H1 (cell line): ENCODE data around the gene SPTBN1. TPM values are rescaled to one million over a fixed set of nuclear protein-coding genes. Genes with fewer than 3 reads are reported as not detected.

ENCODE experiments used
- CTCF ChIA-PET: fragments of 300-600 bp; sonication (Branson Sonifier 250); formaldehyde crosslinking; loops from one replicate; lab custom pipeline; 2021; ENCODE audit not compliant: partially characterized antibody; lab: Charles Lee
- POLR2A ChIA-PET: fragments of 300-600 bp; sonication (Branson Sonifier 250); formaldehyde crosslinking; loops from one replicate; lab custom pipeline; 2021; ENCODE audit warnings: inconsistent platforms; ENCODE audit not compliant: partially characterized antibody; lab: Charles Lee
- DNase-seq, 2 experiments: peaks; one replicate each; pipeline versions ENCODE4 v3.0.0 to v3.0.0-alpha.2; 2010 to 2022; ENCODE audit warnings: low spot score in 2 of 2, low read depth in 1 of 2, mixed read lengths in 1 of 2
- FAIRE-seq: peaks from 2 replicates; lab custom pipeline; 2011; peaks lifted over from hg19 to GRCh38; lab: Jason Lieb, UNC
- H2AFZ ChIP-seq: 2 replicates; pipeline ENCODE4 v1.8.1; 2012; ENCODE audit warnings: low read length, inconsistent platforms
- H2AK5ac ChIP-seq: 2 replicates; pipeline ENCODE4 v1.6.1; 2013; ENCODE audit warnings: low read depth, low read length
- H2BK120ac ChIP-seq: replicated peaks from 2 replicates; pipeline ENCODE3; 2013; ENCODE audit warnings: low read depth, low read length, inconsistent platforms
- H2BK12ac ChIP-seq: 2 replicates; pipeline ENCODE4 v1.6.1; 2013; ENCODE audit warnings: low read depth, low read length
- H2BK15ac ChIP-seq: 2 replicates; pipeline ENCODE4 v1.6.1; 2013; ENCODE audit warnings: low read length
- H2BK20ac ChIP-seq: 2 replicates; pipeline ENCODE4 v1.6.1; 2013; ENCODE audit warnings: low read length
- H2BK5ac ChIP-seq: 2 replicates; pipeline ENCODE4 v1.6.1; 2013; ENCODE audit warnings: low read depth, low read length
- H3K14ac ChIP-seq: 2 replicates; pipeline ENCODE4 v1.6.1; 2013; ENCODE audit warnings: inconsistent platforms; ENCODE audit not compliant: insufficient read length
- H3K18ac ChIP-seq: 2 replicates; pipeline ENCODE4 v1.6.1; 2013; ENCODE audit warnings: low read length; ENCODE audit errors: extremely low read depth
- H3K23ac ChIP-seq: 2 replicates; pipeline ENCODE4 v1.6.1; 2013; ENCODE audit warnings: inconsistent platforms; ENCODE audit not compliant: insufficient read length
- H3K23me2 ChIP-seq: 2 replicates; pipeline ENCODE4 v1.6.1; 2013; ENCODE audit warnings: low read depth, low read length
- H3K27ac ChIP-seq: 2 replicates; pipeline ENCODE4 v1.6.1; 2011; ENCODE audit warnings: low read depth, low read length, inconsistent platforms
- H3K27me3 ChIP-seq, 4 experiments: replicated peaks in 1 of 4; 1 replicate in 1 of 4; 2 replicates in 3 of 4; pipeline versions ENCODE4 v1.6.1 to v1.8.1; 2011 to 2013; ENCODE audit warnings: low read length in 3 of 4, mild to moderate bottlenecking in 3 of 4, inconsistent platforms in 2 of 4, mixed read lengths in 2 of 4, moderate library complexity in 1 of 4; ENCODE audit not compliant: control insufficient read depth in 3 of 4, insufficient read depth in 3 of 4; ENCODE audit errors: extremely low read depth in 1 of 4
- H3K36me3 ChIP-seq, 4 experiments: 2 replicates each; pipeline versions ENCODE4 v1.6.1 to v1.8.1; 2011 to 2013; ENCODE audit warnings: mild to moderate bottlenecking in 4 of 4, low read length in 3 of 4, moderate library complexity in 2 of 4, control low read depth in 1 of 4, inconsistent platforms in 1 of 4; ENCODE audit not compliant: insufficient read depth in 4 of 4, control insufficient read depth in 2 of 4
- H3K4ac ChIP-seq: replicated peaks from 2 replicates; pipeline ENCODE3; 2013; ENCODE audit warnings: low read length, low read depth, mixed read lengths, inconsistent platforms; ENCODE audit not compliant: insufficient read length
- H3K4me1 ChIP-seq, 4 experiments: replicated peaks in 1 of 4; 1 replicate in 1 of 4; 2 replicates in 3 of 4; pipeline versions ENCODE4 v1.6.1 to v1.8.1; 2011 to 2013; ENCODE audit warnings: low read length in 3 of 4, inconsistent platforms in 2 of 4, mixed read lengths in 1 of 4; ENCODE audit not compliant: insufficient read depth in 4 of 4, control insufficient read depth in 3 of 4
- H3K4me2 ChIP-seq, 2 experiments: 2 replicates each; pipeline versions ENCODE4 v1.6.1 to v1.8.1; 2011 to 2013; ENCODE audit warnings: low read depth in 2 of 2, low read length in 2 of 2, control low read depth in 1 of 2, inconsistent platforms in 1 of 2, mild to moderate bottlenecking in 1 of 2; ENCODE audit not compliant: insufficient read depth in 1 of 2
- H3K4me3 ChIP-seq, 4 experiments: fragments of 200-600, 300-600 bp in 1 of 4; sonication (generic), shearing (Covaris generic), sonication (Bioruptor Twin) in 1 of 4; 2 replicates each; pipeline versions ENCODE4 v1.5.1 to v1.8.1; 2011 to 2016; ENCODE audit warnings: low read length in 4 of 4, low read depth in 3 of 4, control low read depth in 2 of 4, inconsistent platforms in 2 of 4, mild to moderate bottlenecking in 2 of 4, mixed read lengths in 1 of 4, moderate library complexity in 1 of 4; ENCODE audit not compliant: insufficient read depth in 2 of 4; ENCODE audit errors: extremely low read depth in 1 of 4
- H3K56ac ChIP-seq: replicated peaks from 2 replicates; pipeline ENCODE3; 2013; ENCODE audit warnings: low read depth, mild to moderate bottlenecking, mixed read lengths, low read length, inconsistent platforms; ENCODE audit not compliant: insufficient read length
- H3K79me1 ChIP-seq: 2 replicates; pipeline ENCODE4 v1.6.1; 2013; ENCODE audit warnings: low read depth, low read length, control low read depth
- H3K79me2 ChIP-seq, 2 experiments: 2 replicates each; pipeline versions ENCODE4 v1.6.1 to v1.8.1; 2012 to 2013; ENCODE audit warnings: low read length in 2 of 2, mild to moderate bottlenecking in 2 of 2, inconsistent platforms in 1 of 2; ENCODE audit not compliant: insufficient read depth in 2 of 2, control insufficient read depth in 1 of 2
- H3K9ac ChIP-seq, 4 experiments: replicated peaks in 1 of 4; 1 replicate in 1 of 4; 2 replicates in 3 of 4; pipeline versions ENCODE4 v1.6.1 to v1.8.1; 2011 to 2013; ENCODE audit warnings: low read depth in 3 of 4, low read length in 3 of 4, control low read depth in 2 of 4, mild to moderate bottlenecking in 2 of 4, moderate library complexity in 2 of 4, inconsistent platforms in 1 of 4; ENCODE audit errors: extremely low read depth in 1 of 4
- H3K9me3 ChIP-seq, 2 experiments: 2 replicates each; pipeline versions ENCODE4 v1.6.1 to v1.8.1; 2012 to 2013; ENCODE audit warnings: mild to moderate bottlenecking in 2 of 2, moderate library complexity in 2 of 2, control low read depth in 1 of 2, inconsistent platforms in 1 of 2, low read depth in 1 of 2, low read length in 1 of 2, mixed read lengths in 1 of 2; ENCODE audit not compliant: insufficient read depth in 2 of 2
- H4K20me1 ChIP-seq, 2 experiments: replicated peaks in 1 of 2; 2 replicates each; pipeline versions ENCODE3 to v1.8.1; 2011 to 2013; ENCODE audit warnings: inconsistent platforms in 2 of 2, low read length in 2 of 2, mild to moderate bottlenecking in 1 of 2; ENCODE audit not compliant: insufficient read depth in 2 of 2, control insufficient read depth in 1 of 2
- H4K5ac ChIP-seq: 2 replicates; pipeline ENCODE4 v1.6.1; 2013; ENCODE audit warnings: low read length, low read depth, mixed read lengths, inconsistent platforms; ENCODE audit not compliant: insufficient read length
- H4K8ac ChIP-seq: 2 replicates; pipeline ENCODE4 v1.8.0; 2013; ENCODE audit warnings: mild to moderate bottlenecking, moderate library complexity, low read length, inconsistent platforms; ENCODE audit not compliant: insufficient read depth; ENCODE audit errors: extremely low read depth
- H4K91ac ChIP-seq: replicated peaks from 2 replicates; pipeline ENCODE3; 2013; ENCODE audit warnings: low read length, mixed read lengths, inconsistent platforms; ENCODE audit not compliant: insufficient read length
- CREB1 ChIP-seq: IDR thresholded peaks from 2 replicates; pipeline ENCODE4 v1.6.1; 2012; ENCODE audit warnings: inconsistent platforms
- POLR2A ChIP-seq, 2 experiments: IDR thresholded peaks; 1 replicate in 1 of 2; 2 replicates in 1 of 2; pipeline ENCODE4 v1.6.1; 2011; ENCODE audit warnings: low read depth in 2 of 2, low read length in 2 of 2, mild to moderate bottlenecking in 2 of 2; ENCODE audit errors: control extremely low read depth in 1 of 2
- RBBP5 ChIP-seq: IDR thresholded peaks from 2 replicates; pipeline ENCODE4 v1.7.1; 2012; ENCODE audit warnings: low read depth, mild to moderate bottlenecking, inconsistent platforms, low read length, moderate library complexity, borderline replicate concordance
- TAF7 ChIP-seq: optimal IDR thresholded peaks from 2 replicates; pipeline ENCODE3; 2011; ENCODE audit warnings: low read depth, mild to moderate bottlenecking, inconsistent platforms, low read length, moderate library complexity, borderline replicate concordance
- WGBS, 2 experiments: shearing (Covaris generic) in 1 of 2; methylation state at CpG; one replicate each; pipeline versions ENCODE4 v1.1.6 to v1.1.7; 2013 to 2015; ENCODE audit warnings: low lambda C conversion rate in 2 of 2, mixed read lengths in 2 of 2, inconsistent platforms in 1 of 2, low coverage in 1 of 2, missing lambda C conversion rate in 1 of 2; ENCODE audit not compliant: insufficient replicate concordance in 2 of 2, insufficient coverage in 1 of 2, insufficient read length in 1 of 2; ENCODE audit errors: extremely low coverage in 1 of 2, missing lambda C conversion rate in 1 of 2; 5-methylcytosine and 5-hydroxymethylcytosine counted together
- polyA plus RNA-seq, 7 experiments: library from polyadenylated mRNA; depleted of rRNA in 3 of 7; stranded (reverse) in 5 of 7; unstranded in 2 of 7; fragments of >200 nt in 5 of 7; fragments of 200-250 nt in 2 of 7; gene quantifications; 1 replicate in 5 of 7; 2 replicates in 1 of 7; 4 replicates in 1 of 7; pipeline versions ENCODE4 v1.2.1 to v1.2.3, GENCODE V29; 2011 to 2013; ENCODE audit warnings: missing spikeins in 2 of 7, mixed read lengths in 2 of 7
- total RNA-seq: library from RNA; stranded (reverse); fragmentation: NEBNext Ultra II Directional; extraction: Animal tissue kit (Norgen Biotek cat#: 25700); gene quantifications from 2 replicates; pipeline ENCODE4 v1.2.1, GENCODE V29; 2021

SPTBN1 gene
- total and polyA plus RNA-seq, 2 of the 8 experiments (the other 6 are each of a cell fraction or from before 2014, with no cell fraction given) = 31.8 to 180 TPM

DNA sequence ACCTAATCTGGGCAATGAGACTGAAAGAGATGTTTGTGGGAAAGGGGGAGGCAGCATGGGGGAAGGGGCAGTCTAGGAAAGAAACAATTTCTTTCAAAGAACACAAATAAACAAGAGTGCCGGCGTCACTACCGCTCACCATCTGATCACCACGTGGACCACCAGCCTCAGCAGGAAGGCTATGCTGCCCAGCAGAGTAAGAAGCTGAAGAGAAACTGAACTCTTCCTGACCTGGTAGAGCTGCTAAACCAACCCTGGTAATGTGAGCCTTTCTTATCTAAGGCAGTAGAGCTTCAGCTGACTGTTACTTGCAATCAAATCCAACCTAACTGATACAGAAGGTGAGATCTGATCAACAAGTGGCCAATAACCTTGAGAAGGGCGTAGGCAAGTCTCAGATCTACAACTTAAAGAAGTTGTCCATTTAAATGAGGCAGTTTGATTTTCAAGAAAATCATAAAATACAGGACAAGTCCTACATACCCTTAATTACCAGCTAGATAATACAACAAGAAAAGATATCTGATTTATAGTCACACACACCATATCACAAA is 44.2 kb upstream of the SPTBN1 start:
- CTCF ChIA-PET = interaction anchor here (1.4 kb wide), 1 partner anchor 234 kb away, joined by 3 read pairs; no protein-coding TSS in a partner anchor
- WGBS, 2 experiments = 98% methylated on average over 5 of the region's 5 CpGs; no CpG with 5 or more reads in 1 of the 2 experiments
- TF ChIP-seq TAF7 (no peak), RBBP5 (no peak), CREB1 (no peak), POLR2A (IDR thresholded peaks at IDR 0.05; ENCODE audit: control extremely low read depth in 1 of 2, low read depth in 2 of 2, low read length in 2 of 2) (no peak)

More for the DNA sequence above, 44.2 kb upstream of the SPTBN1 start:
- no peak overlapping the region for H2BK12ac ChIP-seq
- no peaks in the 10 kb centered on the region for H3K79me2 ChIP-seq
- H3K79me1 ChIP-seq = no peaks in the 10 kb centered on the region
- no peak overlapping the region for H3K4me3 ChIP-seq
- H2BK120ac ChIP-seq = no peak overlapping the region
- peak overlapping the region; percentile 70 for H2AFZ ChIP-seq
- no peaks in the 10 kb centered on the region for H3K27me3 ChIP-seq
- H2BK15ac ChIP-seq = no peak overlapping the region
- no peak overlapping the region for H3K23ac ChIP-seq
- H3K14ac ChIP-seq = no peak overlapping the region
- POLR2A ChIA-PET = no interaction called here
- no peak overlapping the region for H3K9ac ChIP-seq
- H2BK5ac ChIP-seq = no peak overlapping the region
- no peak overlapping the region for H3K18ac ChIP-seq
- no peaks in the 10 kb centered on the region for H3K36me3 ChIP-seq
- H3K27ac ChIP-seq = no peak overlapping the region
- no peak overlapping the region for H4K8ac ChIP-seq
- H3K9me3 ChIP-seq = no peaks in the 10 kb centered on the region
- H3K4ac ChIP-seq = no peak overlapping the region
- no peak overlapping the region for H2BK20ac ChIP-seq
- H4K5ac ChIP-seq = no peak overlapping the region
- no peak for DNase-seq
- no peak overlapping the region for H2AK5ac ChIP-seq
- no peak overlapping the region for H3K56ac ChIP-seq
- no peak overlapping the region for H4K91ac ChIP-seq
- H3K4me2 ChIP-seq = no peak overlapping the region
- H3K23me2 ChIP-seq = no peaks in the 10 kb centered on the region
- no peak for FAIRE-seq
- H3K4me1 ChIP-seq = peaks cover 0 to 2% (median 0%) of the 10 kb centered on the region in 4 experiments; a peak in 1 of 7 replicates
- H4K20me1 ChIP-seq = no peaks in the 10 kb centered on the region
